ENCODE data around the gene MED9.

Gene MED9

DNA sequence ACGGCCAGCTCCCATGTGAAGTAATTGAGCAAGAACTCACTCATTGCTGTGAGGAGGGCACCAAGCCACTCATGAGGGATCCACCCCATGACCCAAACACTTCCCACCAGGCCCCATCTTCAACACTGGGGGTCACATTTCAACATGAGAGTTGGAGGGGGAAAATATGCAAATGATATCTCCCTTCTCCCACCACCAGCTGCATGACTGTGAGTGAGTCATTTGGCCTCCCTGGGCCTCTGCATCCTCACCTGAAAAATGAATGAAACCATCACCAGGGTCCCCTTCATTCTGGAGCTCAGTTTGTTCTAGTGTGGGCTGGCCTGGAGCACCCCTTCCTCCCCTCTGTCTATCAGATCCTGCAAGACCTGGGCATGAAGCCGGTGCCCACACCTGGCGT lies 6.8 kb upstream of the MED9 start:
- ATAC-seq (ENCODE audit: insufficient read depth, low read depth) (no peak), DNase-seq (no peak)
- Histone ChIP-seq H4K20me1 (ENCODE audit: insufficient read depth, low read length) (no peaks in the 10 kb centered on the region), H2AFZ (ENCODE audit: low read depth, low read length) (no peak overlapping the region), H3K4me2 (ENCODE audit: insufficient read depth, low read length) (no peak overlapping the region), H3K79me2 (ENCODE audit: insufficient read depth, low read length) (no peaks in the 10 kb centered on the region), H3K27me3 (ENCODE audit: insufficient read depth, low read length, poor library complexity) (no peaks in the 10 kb centered on the region), H3K9ac (ENCODE audit: low read depth, low read length) (no peak overlapping the region), H3K9me3 (ENCODE audit: insufficient read depth, low read length, severe bottlenecking) (no peaks in the 10 kb centered on the region), H3K4me1 (ENCODE audit: insufficient read depth, low read length) (peaks cover 8% of the 10 kb centered on the region), H3K4me3 (ENCODE audit: low read depth in 1 of 2, low read length in 2 of 2) (no peak overlapping the region), H3K27ac (ENCODE audit: low read length) (no peak overlapping the region), H3K36me3 (ENCODE audit: insufficient read depth, low read length) (no peaks in the 10 kb centered on the region)
- TF ChIP-seq EZH2 (IDR thresholded peaks at IDR 0.05; ENCODE audit: borderline replicate concordance, low read depth, low read length, severe bottlenecking), result no peak
- TF ChIP-seq, protein P1, sequence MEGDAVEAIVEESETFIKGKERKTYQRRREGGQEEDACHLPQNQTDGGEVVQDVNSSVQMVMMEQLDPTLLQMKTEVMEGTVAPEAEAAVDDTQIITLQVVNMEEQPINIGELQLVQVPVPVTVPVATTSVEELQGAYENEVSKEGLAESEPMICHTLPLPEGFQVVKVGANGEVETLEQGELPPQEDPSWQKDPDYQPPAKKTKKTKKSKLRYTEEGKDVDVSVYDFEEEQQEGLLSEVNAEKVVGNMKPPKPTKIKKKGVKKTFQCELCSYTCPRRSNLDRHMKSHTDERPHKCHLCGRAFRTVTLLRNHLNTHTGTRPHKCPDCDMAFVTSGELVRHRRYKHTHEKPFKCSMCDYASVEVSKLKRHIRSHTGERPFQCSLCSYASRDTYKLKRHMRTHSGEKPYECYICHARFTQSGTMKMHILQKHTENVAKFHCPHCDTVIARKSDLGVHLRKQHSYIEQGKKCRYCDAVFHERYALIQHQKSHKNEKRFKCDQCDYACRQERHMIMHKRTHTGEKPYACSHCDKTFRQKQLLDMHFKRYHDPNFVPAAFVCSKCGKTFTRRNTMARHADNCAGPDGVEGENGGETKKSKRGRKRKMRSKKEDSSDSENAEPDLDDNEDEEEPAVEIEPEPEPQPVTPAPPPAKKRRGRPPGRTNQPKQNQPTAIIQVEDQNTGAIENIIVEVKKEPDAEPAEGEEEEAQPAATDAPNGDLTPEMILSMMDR (IDR thresholded peaks at IDR 0.05; ENCODE audit: borderline replicate concordance, extremely low read depth, low read length, poor library complexity, severe bottlenecking), result no peak

DNA sequence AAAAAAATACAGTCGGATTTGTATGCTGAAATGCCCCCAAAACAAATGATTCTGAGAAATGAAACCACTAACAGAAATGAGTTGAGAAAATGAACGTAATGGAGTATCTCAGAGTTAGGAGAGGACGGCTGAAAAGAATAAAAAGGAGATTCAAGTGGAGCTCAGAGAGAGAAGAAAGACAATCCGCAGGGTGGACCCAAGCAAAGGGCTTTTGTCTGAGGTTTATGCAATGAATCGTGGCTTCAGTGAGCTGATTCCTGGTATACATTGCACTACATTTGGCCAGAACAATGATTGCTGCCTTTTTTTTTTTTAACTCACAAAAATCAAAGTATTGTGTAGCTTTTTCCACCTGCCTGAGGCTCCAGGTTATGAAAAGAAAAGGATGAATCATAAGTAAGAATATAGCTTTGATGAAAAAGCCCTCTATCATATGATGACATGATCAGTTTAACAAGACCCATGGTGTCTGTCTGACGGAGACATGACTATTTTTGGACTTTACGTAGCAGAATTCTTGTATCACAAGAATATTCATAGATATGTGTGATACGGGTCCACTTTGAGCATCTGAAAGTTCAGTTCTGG lies 4.4 kb upstream of the MED9 start:
- TF ChIP-seq, protein P1 (IDR thresholded peaks at IDR 0.05; ENCODE audit: borderline replicate concordance, extremely low read depth, low read length, poor library complexity, severe bottlenecking), result no peak
- no peak for TF ChIP-seq EZH2 (IDR thresholded peaks at IDR 0.05; ENCODE audit: borderline replicate concordance, low read depth, low read length, severe bottlenecking)
- H4K20me1 ChIP-seq (ENCODE audit: insufficient read depth, low read length), result no peaks in the 10 kb centered on the region
- ATAC-seq (ENCODE audit: insufficient read depth, low read depth) (no peak), DNase-seq (no peak)
- H3K27ac ChIP-seq (ENCODE audit: low read length), result 0 out of 2 replicates have a peak overlapping the region, but pooled peaks have one; percentile 28
- 0 out of 2 replicates have a peak overlapping the region, but pooled peaks have one; percentile 45 for H2AFZ ChIP-seq (ENCODE audit: low read depth, low read length)
- H3K4me3 ChIP-seq (ENCODE audit: low read depth in 1 of 2, low read length in 2 of 2), result no peak overlapping the region
- no peak overlapping the region for H3K4me2 ChIP-seq (ENCODE audit: insufficient read depth, low read length)
- H3K9me3 ChIP-seq (ENCODE audit: insufficient read depth, low read length, severe bottlenecking), result no peaks in the 10 kb centered on the region
- H3K27me3 ChIP-seq (ENCODE audit: insufficient read depth, low read length, poor library complexity), result no peaks in the 10 kb centered on the region
- no peaks in the 10 kb centered on the region; the same call in 1 of the 2 replicates for H3K36me3 ChIP-seq (ENCODE audit: insufficient read depth, low read length)
- peaks cover 15% of the 10 kb centered on the region for H3K4me1 ChIP-seq (ENCODE audit: insufficient read depth, low read length)
- no peak overlapping the region; the same call in 1 of the 2 replicates for H3K9ac ChIP-seq (ENCODE audit: low read depth, low read length)
- peaks cover 7% of the 10 kb centered on the region for H3K79me2 ChIP-seq (ENCODE audit: insufficient read depth, low read length)

GRCh38 chr17:17474341-17474740 lies 2.5 kb upstream of the MED9 start:
- peaks cover 26% of the 10 kb centered on the region for H3K79me2 ChIP-seq (ENCODE audit: insufficient read depth, low read length)
- no peak overlapping the region for H3K4me3 ChIP-seq (ENCODE audit: low read depth in 1 of 2, low read length in 2 of 2)
- peaks cover 34% of the 10 kb centered on the region for H3K4me1 ChIP-seq (ENCODE audit: insufficient read depth, low read length)
- TF ChIP-seq EZH2 (IDR thresholded peaks at IDR 0.05; ENCODE audit: borderline replicate concordance, low read depth, low read length, severe bottlenecking), result no peak
- TF ChIP-seq, protein P1 (IDR thresholded peaks at IDR 0.05; ENCODE audit: borderline replicate concordance, extremely low read depth, low read length, poor library complexity, severe bottlenecking), result no peak
- peaks cover 12% of the 10 kb centered on the region for H3K36me3 ChIP-seq (ENCODE audit: insufficient read depth, low read length)
- H3K9me3 ChIP-seq (ENCODE audit: insufficient read depth, low read length, severe bottlenecking), result no peaks in the 10 kb centered on the region
- ATAC-seq (ENCODE audit: insufficient read depth, low read depth), result no peak
- H3K27me3 ChIP-seq (ENCODE audit: insufficient read depth, low read length, poor library complexity), result no peaks in the 10 kb centered on the region
- peaks cover 7% of the 10 kb centered on the region; the same call in 1 of the 2 replicates for H4K20me1 ChIP-seq (ENCODE audit: insufficient read depth, low read length)
- no peak overlapping the region for H3K27ac ChIP-seq (ENCODE audit: low read length)
- 0 out of 2 replicates have a peak overlapping the region, but pooled peaks have one; percentile 36 for H2AFZ ChIP-seq (ENCODE audit: low read depth, low read length)
- no peak for DNase-seq
- no peak overlapping the region for H3K4me2 ChIP-seq (ENCODE audit: insufficient read depth, low read length)
- no peak overlapping the region for H3K9ac ChIP-seq (ENCODE audit: low read depth, low read length)
